B cell (primary cell): ENCODE data around the gene LIME1. TPM values are rescaled to one million over a fixed set of nuclear protein-coding genes. Genes with fewer than 3 reads are reported as not detected.

Source experiments
- ATAC-seq: fragments of 200-7000 bp; cut with Tn5 transposase; one replicate; pipeline ENCODE4 v1.10.0; 2021; ENCODE audit warnings: low read depth, mild to moderate bottlenecking, moderate number of reproducible peaks, moderate library complexity
- CTCF ChIA-PET: fragments of 350-600 bp; sonication (Branson Sonifier 250); formaldehyde crosslinking; loops from one replicate; lab custom pipeline; 2021; ENCODE audit warnings: antibody characterized with exemption, inconsistent platforms; lab: Charles Lee
- POLR2A ChIA-PET: fragments of 350-600 bp; sonication (Branson Sonifier 250); formaldehyde crosslinking; loops from one replicate; lab custom pipeline; 2021; ENCODE audit warnings: antibody characterized with exemption; lab: Charles Lee
- DNase-seq: peaks from one replicate; pipeline ENCODE4 v3.0.0; 2013
- H2AFZ ChIP-seq: 2 replicates; pipeline ENCODE4 v1.6.1; 2012; ENCODE audit warnings: mild to moderate bottlenecking, low read depth, low read length; ENCODE audit not compliant: insufficient read depth, poor library complexity, severe bottlenecking
- H3K27ac ChIP-seq, 2 donors: 1 replicate in 1 of 2; 2 replicates in 1 of 2; pipeline ENCODE4 v1.5.1; 2012 to 2013; ENCODE audit warnings: low read length in 2 of 2, mild to moderate bottlenecking in 2 of 2, moderate library complexity in 1 of 2
- H3K27me3 ChIP-seq, 4 experiments: fragments of 200-600 bp in 1 of 4; sonication (generic) in 1 of 4; replicated peaks in 1 of 4; 1 replicate in 2 of 4; 2 replicates in 2 of 4; pipeline versions ENCODE4 v1.6.1 to v1.7.0; 2013 to 2016; ENCODE audit warnings: low read length in 3 of 4, mild to moderate bottlenecking in 2 of 4, mixed read lengths in 1 of 4, moderate library complexity in 1 of 4; ENCODE audit not compliant: insufficient read depth in 4 of 4, control insufficient read depth in 3 of 4; ENCODE audit errors: control extremely low read depth in 1 of 4
- H3K36me3 ChIP-seq, 2 experiments: replicated peaks in 1 of 2; 1 replicate in 1 of 2; 2 replicates in 1 of 2; pipeline versions ENCODE4 v1.6.1 to v1.7.1; 2013; ENCODE audit warnings: low read length in 1 of 2; ENCODE audit not compliant: insufficient read depth in 2 of 2, control insufficient read depth in 1 of 2; ENCODE audit errors: control extremely low read depth in 1 of 2, extremely low read depth in 1 of 2
- H3K4me1 ChIP-seq, 2 donors: fragments of 200-600 bp in 1 of 2; sonication (generic) in 1 of 2; 1 replicate in 1 of 2; 2 replicates in 1 of 2; pipeline versions ENCODE4 v1.5.1 to v1.6.1; 2013 to 2017; ENCODE audit warnings: low read length in 2 of 2; ENCODE audit not compliant: control insufficient read depth in 2 of 2, insufficient read depth in 2 of 2
- H3K4me2 ChIP-seq: replicated peaks from 2 replicates; pipeline ENCODE3; 2012; ENCODE audit warnings: mild to moderate bottlenecking, low read depth, low read length; ENCODE audit not compliant: poor library complexity, severe bottlenecking
- H3K4me3 ChIP-seq, 5 experiments: fragments of 200-600 bp in 1 of 5; sonication (generic) in 1 of 5; 1 replicate in 3 of 5; 2 replicates in 2 of 5; pipeline versions ENCODE4 v1.5.1 to v1.7.0; 2011 to 2016; ENCODE audit warnings: low read length in 4 of 5, mild to moderate bottlenecking in 4 of 5, low read depth in 2 of 5, control low read depth in 1 of 5, moderate library complexity in 1 of 5; ENCODE audit not compliant: insufficient read depth in 1 of 5; ENCODE audit errors: control extremely low read depth in 1 of 5, extremely low read depth in 1 of 5
- H3K79me2 ChIP-seq: fragments of 200-600 bp; sonication (generic); one replicate; pipeline ENCODE4 v1.6.0; 2016; ENCODE audit warnings: low read length; ENCODE audit not compliant: control insufficient read depth, insufficient read depth
- H3K9ac ChIP-seq: fragments of 200-600 bp; sonication (generic); 2 replicates; pipeline ENCODE4 v1.6.1; 2017; ENCODE audit warnings: mild to moderate bottlenecking, low read length, moderate library complexity
- H3K9me3 ChIP-seq, 3 donors: one replicate each; pipeline versions ENCODE4 v1.6.1 to v1.7.1; 2013; ENCODE audit warnings: low read length in 2 of 3; ENCODE audit not compliant: control insufficient read depth in 2 of 3, insufficient read depth in 1 of 3; ENCODE audit errors: control extremely low read depth in 1 of 3
- H4K20me1 ChIP-seq: 2 replicates; pipeline ENCODE4 v1.6.0; 2012; ENCODE audit warnings: mild to moderate bottlenecking, low read length; ENCODE audit not compliant: insufficient read depth, control insufficient read depth, poor library complexity, severe bottlenecking
- H3K27ac Mint-ChIP-seq: one replicate; pipeline ENCODE4 v1.8.0; 2021; ENCODE audit warnings: mixed read lengths
- H3K27me3 Mint-ChIP-seq: one replicate; pipeline ENCODE4 v1.8.0; 2021; ENCODE audit warnings: mixed read lengths
- H3K4me1 Mint-ChIP-seq: one replicate; pipeline ENCODE4 v1.8.0; 2021; ENCODE audit warnings: mixed read lengths
- H3K4me3 Mint-ChIP-seq: one replicate; pipeline ENCODE4 v1.8.0; 2021; ENCODE audit warnings: mixed read lengths
- H3K9me3 Mint-ChIP-seq: one replicate; pipeline ENCODE4 v1.8.0; 2022; ENCODE audit warnings: mixed read lengths; ENCODE audit not compliant: insufficient read depth
- EZH2 ChIP-seq: IDR thresholded peaks from 2 replicates; pipeline ENCODE4 v1.6.1; 2012; ENCODE audit warnings: borderline replicate concordance, low read depth, mild to moderate bottlenecking, moderate library complexity, low read length; ENCODE audit not compliant: insufficient read depth, poor library complexity, severe bottlenecking
- WGBS: methylation state at CpG from one replicate; pipeline ENCODE4 v1.1.5; 2013; ENCODE audit warnings: missing lambda C conversion rate; ENCODE audit not compliant: insufficient coverage; 5-methylcytosine and 5-hydroxymethylcytosine counted together
- intact Hi-C: fragments of 100-400 bp; cut with micrococcal nuclease; formaldehyde crosslinking; loops from one replicate; pipeline ENCODE4 v1.10.0; 2022
- polyA plus RNA-seq: library from polyadenylated mRNA; depleted of rRNA; stranded (reverse); fragments of >200 nt; gene quantifications from 2 replicates; pipeline ENCODE4 v1.2.3, GENCODE V29; 2012
- total RNA-seq, 2 donors: library from RNA; stranded (reverse); fragments of 120-200 nt in 1 of 2; gene quantifications; 1 replicate in 1 of 2; 2 replicates in 1 of 2; pipeline versions ENCODE4 v1.2.3 to v1.2.4, GENCODE V29; 2013 to 2022
- TF ChIP-seq, protein P1 (sequence below): fragments of 200-600 bp; IDR thresholded peaks from one replicate; pipeline ENCODE4 v1.8.0; 2022; ENCODE audit warnings: antibody characterized with exemption, mild to moderate bottlenecking

LIME1 gene
- total and polyA plus RNA-seq, 2 donors (not counting 1 experiment from before 2014, with no cell fraction given) = 14.5 to 95.2 TPM

- Histone ChIP-seq H3K9ac (no peak overlapping the region), H3K4me3 (no peak overlapping the region), H3K27ac (no peak overlapping the region), H3K79me2 (no peaks in the 10 kb centered on the region), H4K20me1 (peaks cover 5% of the 10 kb centered on the region), H3K9me3 (peaks cover 0 to 5% (median 0%) of the 10 kb centered on the region in 3 donors), H3K4me2 (no peak overlapping the region), H3K27me3 (peaks cover 0 to 2% (median 0%) of the 10 kb centered on the region in 4 experiments), H3K4me1 (peaks cover 0 to 14% of the 10 kb centered on the region in 2 donors), H3K36me3 (peaks cover 0 to 5% of the 10 kb centered on the region in 2 experiments), H2AFZ (no peak overlapping the region)
- POLR2A ChIA-PET = no interaction called here
- H3K27ac Mint-ChIP-seq = no peak overlapping the region
- CTCF ChIA-PET = no interaction called here
- no peak overlapping the region for H3K4me3 Mint-ChIP-seq
- DNase-seq = no peak
- 96% methylated on average over 32 of the region's 40 CpGs for WGBS
- intact Hi-C loops = no loop called here
- H3K4me1 Mint-ChIP-seq = peaks cover 3% of the 10 kb centered on the region
- no peaks in the 10 kb centered on the region for H3K9me3 Mint-ChIP-seq
- no peaks in the 10 kb centered on the region for H3K27me3 Mint-ChIP-seq
- TF ChIP-seq, protein P1, sequence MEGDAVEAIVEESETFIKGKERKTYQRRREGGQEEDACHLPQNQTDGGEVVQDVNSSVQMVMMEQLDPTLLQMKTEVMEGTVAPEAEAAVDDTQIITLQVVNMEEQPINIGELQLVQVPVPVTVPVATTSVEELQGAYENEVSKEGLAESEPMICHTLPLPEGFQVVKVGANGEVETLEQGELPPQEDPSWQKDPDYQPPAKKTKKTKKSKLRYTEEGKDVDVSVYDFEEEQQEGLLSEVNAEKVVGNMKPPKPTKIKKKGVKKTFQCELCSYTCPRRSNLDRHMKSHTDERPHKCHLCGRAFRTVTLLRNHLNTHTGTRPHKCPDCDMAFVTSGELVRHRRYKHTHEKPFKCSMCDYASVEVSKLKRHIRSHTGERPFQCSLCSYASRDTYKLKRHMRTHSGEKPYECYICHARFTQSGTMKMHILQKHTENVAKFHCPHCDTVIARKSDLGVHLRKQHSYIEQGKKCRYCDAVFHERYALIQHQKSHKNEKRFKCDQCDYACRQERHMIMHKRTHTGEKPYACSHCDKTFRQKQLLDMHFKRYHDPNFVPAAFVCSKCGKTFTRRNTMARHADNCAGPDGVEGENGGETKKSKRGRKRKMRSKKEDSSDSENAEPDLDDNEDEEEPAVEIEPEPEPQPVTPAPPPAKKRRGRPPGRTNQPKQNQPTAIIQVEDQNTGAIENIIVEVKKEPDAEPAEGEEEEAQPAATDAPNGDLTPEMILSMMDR = no peak
- TF ChIP-seq EZH2 = no peak
- ATAC-seq = no peak
These were observed 46.2 kb upstream of the LIME1 start for GRCh38 chr20:63690003-63690897.
